Stomach (tissue), 9 donors: Measurements from ENCODE around the gene NAV2. TPM values are rescaled to one million over a fixed set of nuclear protein-coding genes. Genes with fewer than 3 reads are reported as not detected.

Experiments used
- DNase-seq, 2 donors: peaks; one replicate each; pipeline versions ENCODE4 v3.0.0 to v3.0.0-alpha.2; 2013 to 2019
- H3K27ac ChIP-seq, 5 donors: fragments of 200-600 bp in 4 of 5; sonication (generic) in 4 of 5; one replicate each; pipeline ENCODE4 v1.5.1; 2013 to 2019; ENCODE audit warnings: mild to moderate bottlenecking in 1 of 5, moderate library complexity in 1 of 5
- H3K27me3 ChIP-seq, 3 donors: fragments of 200-600 bp; sonication (generic); one replicate each; pipeline ENCODE4 v1.5.1; 2017 to 2019; ENCODE audit warnings: mixed run types in 1 of 3
- H3K36me3 ChIP-seq, 4 donors: fragments of 200-600 bp; sonication (generic); 1 replicate in 3 of 4; 2 replicates in 1 of 4; pipeline ENCODE4 v1.5.1; 2016 to 2019
- H3K4me1 ChIP-seq, 4 donors: fragments of 200-600 bp; sonication (generic); one replicate each; pipeline ENCODE4 v1.5.1; 2016 to 2019
- H3K4me3 ChIP-seq, 4 donors: fragments of 200-600 bp; sonication (generic) in 3 of 4; one replicate each; pipeline ENCODE4 v1.5.1; 2016 to 2019; ENCODE audit warnings: mild to moderate bottlenecking in 1 of 4
- H3K9me3 ChIP-seq, 4 donors: fragments of 200-600 bp; sonication (generic); one replicate each; pipeline ENCODE4 v1.5.1; 2016 to 2019
- EP300 ChIP-seq: sonication (generic); formaldehyde crosslinking; IDR thresholded peaks from one replicate; pipeline ENCODE4 v1.6.1; 2017; ENCODE audit warnings: antibody characterized with exemption
- POLR2A ChIP-seq, 4 donors: fragments of 450-650 bp; IDR thresholded peaks; one replicate each; pipeline ENCODE4 v1.6.1; 2016; ENCODE audit warnings: antibody characterized with exemption in 4 of 4, control low read depth in 2 of 4, mild to moderate bottlenecking in 1 of 4, moderate library complexity in 1 of 4
- POLR2AphosphoS5 ChIP-seq, 3 donors: sonication (generic); formaldehyde crosslinking; IDR thresholded peaks; one replicate each; pipeline ENCODE4 v1.6.1; 2016; ENCODE audit warnings: antibody characterized with exemption in 3 of 3
- WGBS, 5 donors: extraction: QIAGEN DNeasy Blood & Tissue Kit in 3 of 5; methylation state at CpG; one replicate each; pipeline versions ENCODE4 v1.1.5 to v1.1.7; 2013 to 2018; 5-methylcytosine and 5-hydroxymethylcytosine counted together
- intact Hi-C: fragments of 100-400 bp; cut with DNase I; formaldehyde crosslinking; loops from one replicate; pipeline ENCODE4 v1.15.1; 2023; ENCODE audit warnings: low total_unique reads
- polyA plus RNA-seq, 3 donors: library from polyadenylated mRNA; stranded (reverse); fragments of 200-250 nt; gene quantifications; one replicate each; pipeline ENCODE4 v1.2.3, GENCODE V29; 2013
- total RNA-seq, 5 donors: library from RNA; depleted of rRNA; stranded (reverse); fragments of >200 nt; gene quantifications; one replicate each; pipeline versions ENCODE4 v1.1.0 to v1.2.3, GENCODE V29; 2014 to 2016
- TF ChIP-seq, protein P1 (sequence below), 7 experiments: fragments of 450-650 bp in 4 of 7; fragments of 200-600 bp in 3 of 7; sonication (generic) in 3 of 7; IDR thresholded peaks; one replicate each; pipeline ENCODE4 v1.5.1; 2016 to 2019; ENCODE audit warnings: antibody characterized with exemption in 7 of 7, control low read depth in 2 of 7, mild to moderate bottlenecking in 1 of 7
- donor health status: healthy with polysubstance abuse.
- donor health status: Bipolar disorder and iron deficiency.
- donor health status: healthy.

NAV2 gene
- total and polyA plus RNA-seq, 8 donors: 1.8 to 92.4 (median 7.9) TPM

DNA sequence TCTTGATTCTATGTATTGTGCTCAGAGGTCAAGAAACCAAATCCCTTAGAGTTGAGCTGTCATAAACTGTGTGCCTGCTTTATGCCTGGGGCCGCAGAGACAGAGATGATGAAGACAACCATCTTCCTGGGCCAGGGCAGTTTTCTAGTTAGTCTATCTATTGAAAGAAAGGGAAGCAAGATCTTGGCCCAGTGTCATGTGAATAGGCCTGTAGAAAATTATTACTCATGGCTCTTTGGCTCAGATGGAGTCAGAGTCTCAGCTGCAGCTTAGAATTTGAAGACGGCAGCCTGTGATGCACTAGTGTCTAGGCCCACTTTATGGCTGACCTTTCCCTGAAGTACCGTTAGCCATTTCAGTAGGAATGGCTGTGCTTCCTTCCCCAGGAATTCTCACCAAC is 335.6 kb downstream of the NAV2 start:
- intact Hi-C loops: no loop called here
- no peak for DNase-seq
- Histone ChIP-seq H3K27me3 (no peaks in the 10 kb centered on the region), H3K27ac (no peak overlapping the region), H3K4me3 (no peak overlapping the region), H3K9me3 (no peaks in the 10 kb centered on the region), H3K4me1 (peaks cover 0 to 25% (median 9%) of the 10 kb centered on the region in 4 donors), H3K36me3 (peaks cover 16 to 85% (median 69%) of the 10 kb centered on the region in 4 donors)
- TF ChIP-seq EP300: no peak
- TF ChIP-seq POLR2A (IDR thresholded peaks at IDR 0.05): no peak
- TF ChIP-seq, protein P1, sequence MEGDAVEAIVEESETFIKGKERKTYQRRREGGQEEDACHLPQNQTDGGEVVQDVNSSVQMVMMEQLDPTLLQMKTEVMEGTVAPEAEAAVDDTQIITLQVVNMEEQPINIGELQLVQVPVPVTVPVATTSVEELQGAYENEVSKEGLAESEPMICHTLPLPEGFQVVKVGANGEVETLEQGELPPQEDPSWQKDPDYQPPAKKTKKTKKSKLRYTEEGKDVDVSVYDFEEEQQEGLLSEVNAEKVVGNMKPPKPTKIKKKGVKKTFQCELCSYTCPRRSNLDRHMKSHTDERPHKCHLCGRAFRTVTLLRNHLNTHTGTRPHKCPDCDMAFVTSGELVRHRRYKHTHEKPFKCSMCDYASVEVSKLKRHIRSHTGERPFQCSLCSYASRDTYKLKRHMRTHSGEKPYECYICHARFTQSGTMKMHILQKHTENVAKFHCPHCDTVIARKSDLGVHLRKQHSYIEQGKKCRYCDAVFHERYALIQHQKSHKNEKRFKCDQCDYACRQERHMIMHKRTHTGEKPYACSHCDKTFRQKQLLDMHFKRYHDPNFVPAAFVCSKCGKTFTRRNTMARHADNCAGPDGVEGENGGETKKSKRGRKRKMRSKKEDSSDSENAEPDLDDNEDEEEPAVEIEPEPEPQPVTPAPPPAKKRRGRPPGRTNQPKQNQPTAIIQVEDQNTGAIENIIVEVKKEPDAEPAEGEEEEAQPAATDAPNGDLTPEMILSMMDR (IDR thresholded peaks at IDR 0.05): no peak
- no peak for TF ChIP-seq POLR2AphosphoS5 (IDR thresholded peaks at IDR 0.05)
- WGBS, 5 donors: 74 to 95% (median 91%) methylated on average over 3 of the region's 3 CpGs

DNA sequence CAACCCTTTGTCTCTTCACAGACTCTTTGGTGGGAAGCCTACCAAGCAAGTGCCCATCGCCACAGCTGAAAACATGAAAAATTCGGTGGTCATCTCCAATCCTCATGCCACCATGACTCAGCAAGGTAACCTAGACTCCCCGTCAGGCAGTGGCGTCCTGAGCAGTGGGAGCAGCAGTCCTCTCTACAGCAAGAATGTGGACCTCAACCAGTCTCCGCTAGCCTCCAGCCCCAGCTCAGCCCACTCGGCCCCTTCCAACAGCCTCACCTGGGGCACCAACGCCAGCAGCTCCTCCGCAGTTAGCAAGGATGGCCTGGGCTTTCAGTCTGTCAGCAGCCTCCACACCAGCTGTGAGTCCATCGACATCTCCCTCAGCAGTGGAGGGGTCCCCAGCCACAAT is 336.1 kb downstream of the NAV2 start:
- H3K9me3 ChIP-seq: no peaks in the 10 kb centered on the region
- intact Hi-C loops: no loop called here
- TF ChIP-seq, protein P1 (IDR thresholded peaks at IDR 0.05): no peak
- TF ChIP-seq EP300 (no peak), POLR2A (IDR thresholded peaks at IDR 0.05) (no peak), POLR2AphosphoS5 (IDR thresholded peaks at IDR 0.05) (no peak)
- peaks cover 16 to 89% (median 70%) of the 10 kb centered on the region in 4 donors for H3K36me3 ChIP-seq
- no peak for DNase-seq
- peaks cover 0 to 25% (median 9%) of the 10 kb centered on the region in 4 donors for H3K4me1 ChIP-seq
- H3K4me3 ChIP-seq: no peak overlapping the region
- no peaks in the 10 kb centered on the region for H3K27me3 ChIP-seq
- 94 to 96% (median 95%) methylated on average over 9 of the region's 9 CpGs for WGBS, 5 donors
- H3K27ac ChIP-seq: no peak overlapping the region

DNA sequence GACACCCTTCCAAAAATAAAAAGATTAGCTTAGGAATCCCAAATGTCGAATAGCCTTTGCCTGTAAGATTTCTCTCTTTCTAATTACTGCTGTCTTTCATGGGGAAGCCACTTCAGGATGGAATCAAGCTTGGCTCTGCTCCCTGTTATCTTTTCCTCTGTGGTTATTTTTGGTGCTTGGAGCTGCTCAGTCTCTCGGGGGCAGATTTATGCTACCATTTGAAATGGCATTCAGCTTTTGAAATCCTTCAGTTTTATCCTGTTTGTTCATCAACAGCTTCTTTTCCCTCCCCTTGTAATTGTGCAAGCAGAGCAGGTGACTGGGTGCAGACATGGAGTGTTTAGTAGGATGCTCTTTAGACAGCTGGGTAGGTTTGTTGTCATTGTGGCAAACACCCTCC is 336.6 kb downstream of the NAV2 start:
- Histone ChIP-seq H3K9me3 (no peaks in the 10 kb centered on the region), H3K36me3 (peaks cover 20 to 89% (median 70%) of the 10 kb centered on the region in 4 donors), H3K27ac (no peak overlapping the region), H3K4me3 (no peak overlapping the region), H3K4me1 (peaks cover 0 to 25% (median 9%) of the 10 kb centered on the region in 4 donors), H3K27me3 (no peaks in the 10 kb centered on the region)
- 42 to 61% (median 49%) methylated on average over 2 of the region's 2 CpGs for WGBS, 5 donors
- no peak for DNase-seq
- intact Hi-C loops: no loop called here
- TF ChIP-seq POLR2A (IDR thresholded peaks at IDR 0.05) (no peak), EP300 (no peak), POLR2AphosphoS5 (IDR thresholded peaks at IDR 0.05) (no peak)
- TF ChIP-seq, protein P1 (IDR thresholded peaks at IDR 0.05): no peak

DNA sequence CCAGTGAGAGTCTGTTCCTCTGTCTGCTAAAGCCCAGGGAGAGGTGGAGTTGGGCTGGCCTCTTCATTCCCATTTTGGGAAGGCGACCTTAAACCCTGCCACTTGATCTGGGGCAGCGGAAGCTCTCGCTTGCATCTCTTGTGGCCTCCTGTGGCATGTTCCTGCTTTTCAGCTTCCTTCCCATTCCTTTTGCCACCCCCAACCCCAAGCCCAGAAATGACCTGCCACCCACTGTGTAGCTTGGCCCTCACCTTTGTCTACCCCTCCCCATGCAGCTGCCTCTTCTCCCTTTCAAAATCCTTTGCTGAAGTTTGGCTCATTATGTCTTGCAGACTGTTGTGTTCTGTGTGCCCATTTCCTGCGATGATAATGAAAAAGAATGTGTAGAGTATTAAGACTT is 337.4 kb downstream of the NAV2 start:
- 90 to 96% (median 91%) methylated on average over 4 of the region's 4 CpGs for WGBS, 5 donors
- Histone ChIP-seq H3K4me1 (peaks cover 0 to 25% (median 10%) of the 10 kb centered on the region in 4 donors), H3K9me3 (no peaks in the 10 kb centered on the region), H3K4me3 (no peak overlapping the region), H3K27ac (no peak overlapping the region), H3K36me3 (peaks cover 24 to 89% (median 69%) of the 10 kb centered on the region in 4 donors), H3K27me3 (no peaks in the 10 kb centered on the region)
- DNase-seq: no peak
- intact Hi-C loops: no loop called here
- TF ChIP-seq POLR2A (IDR thresholded peaks at IDR 0.05) (no peak), POLR2AphosphoS5 (IDR thresholded peaks at IDR 0.05) (no peak), EP300 (no peak)
- TF ChIP-seq, protein P1 (IDR thresholded peaks at IDR 0.05): no peak
